Skin epidermis (tissue), 12 donors: ENCODE data around the gene NACA.

Experiments used
- H3K27ac ChIP-seq, 21 experiments: fragments of 200-600 bp; sonication (generic) in 11 of 21; one replicate each; pipeline ENCODE4 v1.5.0; 2020; ENCODE audit warnings: mild to moderate bottlenecking in 3 of 21, inconsistent platforms in 2 of 21, moderate library complexity in 2 of 21
- H3K4me3 ChIP-seq, 7 experiments: fragments of 200-600 bp; sonication (generic) in 2 of 7; one replicate each; pipeline ENCODE4 v1.5.0; 2020; ENCODE audit warnings: inconsistent platforms in 2 of 7, mild to moderate bottlenecking in 2 of 7, moderate library complexity in 1 of 7

NACA gene

GRCh38 chr12:56699020-56699661 is 26.0 kb downstream of the NACA start:
- H3K27ac ChIP-seq = no peak overlapping the region
- H3K4me3 ChIP-seq = no peak overlapping the region

- no peak overlapping the region for H3K27ac ChIP-seq
- no peak overlapping the region for H3K4me3 ChIP-seq
These were observed 29.6 kb downstream of the NACA start for GRCh38 chr12:56695327-56696101.

- H3K4me3 ChIP-seq = no peak overlapping the region
- no peak overlapping the region for H3K27ac ChIP-seq
These were observed 30.9 kb downstream of the NACA start for GRCh38 chr12:56694161-56694560.

- peak overlapping the region; percentile 69 to 100 (median 98) for H3K27ac ChIP-seq
- H3K4me3 ChIP-seq = peak overlapping the region; percentile 68 to 96 (median 87)
These were observed 36.3 kb downstream of the NACA start for GRCh38 chr12:56688846-56689109.

GRCh38 chr12:56688129-56688845 is 36.8 kb downstream of the NACA start, which contains the start of gene PTGES3:
Gene PTGES3 (minus strand): TSS chr12:56688284. CDS start chr12:56687999, 285 bp downstream.
- peak within 1 kb of the TSS; percentile 68 to 96 (median 87) for H3K4me3 ChIP-seq

GRCh38 chr12:56687223-56688128 is 37.6 kb downstream of the NACA start:
- Histone ChIP-seq H3K4me3 (peak overlapping the region; percentile 68 to 96 (median 87)), H3K27ac (peak overlapping the region; percentile 91 to 100 (median 98))

More at GRCh38 chr12:56688129-56688845, 36.8 kb downstream of the NACA start, which contains the start of gene PTGES3:
- H3K27ac ChIP-seq = peak within 1 kb of the TSS; percentile 91 to 100 (median 98)

- Histone ChIP-seq H3K27ac (peak overlapping the region in 16 of 21 experiments; percentile 1 to 72 (median 54)), H3K4me3 (peak overlapping the region in 6 of 7 experiments; percentile 0 to 87 (median 36))
These were observed 40.2 kb downstream of the NACA start for GRCh38 chr12:56684745-56685359.

GRCh38 chr12:56682323-56682722 is 42.8 kb downstream of the NACA start:
- Histone ChIP-seq H3K4me3 (no peak overlapping the region), H3K27ac (peak overlapping the region in 1 of 21 experiments; percentile 8)

- Histone ChIP-seq H3K4me3 (no peak overlapping the region), H3K27ac (no peak overlapping the region)
These were observed 45.1 kb downstream of the NACA start for GRCh38 chr12:56679883-56680575.

- H3K27ac ChIP-seq = peak overlapping the region in 1 of 21 experiments; percentile 26
- no peak overlapping the region for H3K4me3 ChIP-seq
These were observed 46.2 kb downstream of the NACA start for GRCh38 chr12:56678852-56679251.

GRCh38 chr12:56677680-56678079 is 47.4 kb downstream of the NACA start:
- Histone ChIP-seq H3K4me3 (no peak overlapping the region), H3K27ac (no peak overlapping the region)

- Histone ChIP-seq H3K27ac (no peak overlapping the region), H3K4me3 (no peak overlapping the region)
These were observed 48.1 kb downstream of the NACA start for GRCh38 chr12:56676851-56677580.

- no peak overlapping the region for H3K27ac ChIP-seq
- H3K4me3 ChIP-seq = no peak overlapping the region
These were observed 53.5 kb downstream of the NACA start for GRCh38 chr12:56671608-56672007.

GRCh38 chr12:56670836-56671235 is 54.3 kb downstream of the NACA start:
- no peak overlapping the region for H3K4me3 ChIP-seq
- H3K27ac ChIP-seq = no peak overlapping the region

GRCh38 chr12:56668197-56668457 is 57.0 kb downstream of the NACA start:
- no peak overlapping the region for H3K4me3 ChIP-seq
- H3K27ac ChIP-seq = no peak overlapping the region
